NB4 (cell line): ENCODE measurements around the gene TENM4.

Experiments
- DNase-seq: peaks from one replicate; pipeline ENCODE4 v3.0.0; 2010; ENCODE audit warnings: low read depth
- H3K4me3 ChIP-seq: one replicate; pipeline ENCODE4 v1.5.1; 2011; ENCODE audit warnings: mild to moderate bottlenecking, low read depth, low read length, moderate library complexity
- CTCF ChIP-seq: IDR thresholded peaks from one replicate; pipeline ENCODE4 v1.5.1; 2012; ENCODE audit warnings: low read depth, low read length
- MAX ChIP-seq: IDR thresholded peaks from 2 replicates; pipeline ENCODE4 v1.6.1; 2011; ENCODE audit warnings: low read depth, low read length
- MYC ChIP-seq: IDR thresholded peaks from 2 replicates; pipeline ENCODE4 v1.6.1; 2011; ENCODE audit warnings: low read depth, low read length
- POLR2A ChIP-seq: IDR thresholded peaks from 2 replicates; pipeline ENCODE4 v1.6.1; 2011; ENCODE audit warnings: mild to moderate bottlenecking; ENCODE audit not compliant: insufficient read length; ENCODE audit errors: extremely low read depth

TENM4 gene

GRCh38 chr11:78780889-78781288, 659.9 kb downstream of the TENM4 start:
- H3K4me3 ChIP-seq: no peak overlapping the region
- TF ChIP-seq MAX (no peak), CTCF (no peak), MYC (no peak), POLR2A (no peak)
- DNase-seq: no peak

DNA sequence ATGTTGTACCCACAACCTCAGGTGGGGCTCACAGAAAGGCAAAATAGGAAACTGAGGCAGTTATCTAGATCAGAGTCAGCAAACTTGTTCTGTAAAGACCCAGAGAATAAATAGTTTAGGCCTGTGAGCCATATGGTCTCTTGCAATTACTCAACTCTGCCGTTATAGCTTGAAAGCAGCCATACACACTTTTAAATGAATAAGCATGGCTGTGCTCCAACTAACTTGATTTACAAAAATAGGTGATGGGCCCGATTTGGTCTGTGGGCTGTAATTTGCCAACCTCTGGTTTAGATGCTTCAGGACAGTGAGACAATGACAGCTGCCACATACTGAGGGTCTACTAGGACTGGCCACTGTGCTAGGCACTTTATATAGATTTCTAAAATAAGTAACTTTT, 667.3 kb downstream of the TENM4 start:
- DNase-seq: no peak

DNA sequence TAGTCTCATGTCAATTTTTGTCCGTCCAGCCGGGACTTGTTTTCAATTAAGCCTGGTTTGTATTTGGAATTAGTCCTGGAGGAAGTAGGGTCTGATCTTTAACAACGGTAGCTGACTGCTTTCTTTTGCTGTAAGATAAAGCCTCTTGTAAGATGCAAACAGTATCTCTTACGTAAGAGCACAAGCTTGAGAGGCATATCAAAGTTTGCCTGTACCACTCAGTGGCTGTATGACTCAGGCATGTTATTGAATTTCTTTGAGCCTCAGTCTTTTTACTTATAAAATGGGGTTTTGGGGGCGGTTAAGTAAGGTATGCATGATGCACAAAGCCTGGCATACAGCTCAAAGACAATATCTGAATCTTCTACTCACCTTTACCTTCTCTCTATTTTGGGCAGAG, 667.8 kb downstream of the TENM4 start:
- H3K4me3 ChIP-seq: no peak overlapping the region
- DNase-seq: no peak
- TF ChIP-seq MAX (no peak), POLR2A (no peak), MYC (no peak), CTCF (no peak)

More for the DNA sequence above, 667.3 kb downstream of the TENM4 start:
- no peak overlapping the region for H3K4me3 ChIP-seq
- TF ChIP-seq MYC: no peak
- TF ChIP-seq POLR2A: no peak
- no peak for TF ChIP-seq CTCF
- TF ChIP-seq MAX: no peak

- DNase-seq: no peak
- TF ChIP-seq CTCF (no peak), MYC (no peak), MAX (no peak), POLR2A (no peak)
- H3K4me3 ChIP-seq: no peak overlapping the region
Observed at GRCh38 chr11:78772186-78772585, 668.6 kb downstream of the TENM4 start.

DNA sequence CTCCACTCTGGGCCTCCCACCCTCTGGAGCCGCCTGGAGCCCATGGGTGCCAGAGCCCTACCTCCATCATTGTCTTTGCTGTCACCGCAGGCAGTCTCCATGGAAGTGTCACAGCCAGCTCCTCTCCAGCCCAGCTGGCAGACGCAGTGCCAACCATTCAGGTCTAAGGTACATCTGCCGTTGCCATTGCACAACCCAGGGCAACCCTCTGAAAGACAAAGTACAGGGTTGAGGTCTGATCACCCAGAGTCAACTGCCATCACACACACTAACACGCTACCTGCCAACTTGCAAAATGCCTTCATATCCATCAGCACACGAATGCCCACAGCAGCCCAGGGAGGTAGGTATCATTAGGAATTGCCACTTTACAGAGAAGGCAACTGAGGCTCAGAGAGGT, 669.9 kb downstream of the TENM4 start:
- no peak for DNase-seq
- no peak for TF ChIP-seq MAX
- TF ChIP-seq CTCF: no peak
- TF ChIP-seq MYC: no peak
- no peak for TF ChIP-seq POLR2A
- H3K4me3 ChIP-seq: no peak overlapping the region

DNA sequence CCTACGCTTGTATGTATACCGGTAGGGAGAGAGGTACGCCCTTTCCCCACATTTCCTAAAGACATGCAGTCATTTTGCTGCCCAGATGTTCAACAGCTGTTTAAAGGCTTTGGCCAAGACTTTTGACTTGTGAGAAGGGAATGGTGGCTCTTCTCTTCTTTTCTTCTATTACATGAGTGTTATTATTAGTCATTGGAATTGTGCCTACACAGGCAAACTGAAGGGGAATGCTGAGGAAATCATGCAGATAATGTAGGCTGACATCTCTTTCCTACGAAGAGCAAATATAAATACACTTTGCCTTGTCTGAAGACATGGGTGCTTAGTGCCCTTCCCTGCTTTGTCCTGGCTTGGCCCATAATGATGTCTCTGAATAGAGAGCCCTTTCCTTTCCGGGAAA, 671.9 kb downstream of the TENM4 start:
- no peak overlapping the region for H3K4me3 ChIP-seq
- no peak for DNase-seq
- no peak for TF ChIP-seq CTCF
- TF ChIP-seq MYC: no peak
- TF ChIP-seq MAX: no peak
- no peak for TF ChIP-seq POLR2A
